Activated CD8-positive, alpha-beta T cell treated with anti-CD3 and anti-CD28 coated beads, Interleukin-2, amount 10 ng/mL, durations not matched to agents 7 days and 5 days (primary cell): ENCODE data around the gene ACAD8. TPM values are rescaled to one million over a fixed set of nuclear protein-coding genes. Genes with fewer than 3 reads are reported as not detected.

Source experiments
- ATAC-seq: fragments of 150-1000 bp; cut with Tn5 transposase; one replicate; pipeline ENCODE4 v1.10.0; 2021; ENCODE audit warnings: moderate library complexity
- CTCF ChIA-PET: fragments of 350-600 bp; sonication (Branson Sonifier 250); formaldehyde crosslinking; loops from one replicate; lab custom pipeline; 2021; ENCODE audit warnings: antibody characterized with exemption; lab: Charles Lee
- POLR2A ChIA-PET: fragments of 350-600 bp; sonication (Branson Sonifier 250); formaldehyde crosslinking; loops from one replicate; lab custom pipeline; 2021; ENCODE audit warnings: antibody characterized with exemption; lab: Charles Lee
- DNase-seq: peaks from one replicate; pipeline ENCODE4 v3.0.0-alpha.2; 2020
- H3K27ac Mint-ChIP-seq: one replicate; pipeline ENCODE4 v1.8.0; 2021; ENCODE audit warnings: mild to moderate bottlenecking, mixed read lengths
- H3K27me3 Mint-ChIP-seq: one replicate; pipeline ENCODE4 v1.8.0; 2021; ENCODE audit warnings: low read depth, mixed read lengths
- H3K36me3 Mint-ChIP-seq: one replicate; pipeline ENCODE4 v1.8.0; 2021; ENCODE audit warnings: low read depth, mixed read lengths
- H3K4me1 Mint-ChIP-seq: one replicate; pipeline ENCODE4 v1.8.0; 2021; ENCODE audit warnings: low read depth, mixed read lengths
- H3K4me3 Mint-ChIP-seq: one replicate; pipeline ENCODE4 v1.8.0; 2021; ENCODE audit warnings: mild to moderate bottlenecking, mixed read lengths
- H3K9me3 Mint-ChIP-seq: one replicate; pipeline ENCODE4 v1.8.0; 2022; ENCODE audit warnings: mixed read lengths; ENCODE audit not compliant: insufficient read depth
- total RNA-seq, 2 experiments: library from RNA; stranded (reverse); gene quantifications; one replicate each; pipeline ENCODE4 v1.2.3, GENCODE V29; 2021

The ACAD8 gene
- total RNA-seq, 2 experiments from 2014 or later = 20.7 to 21.1 TPM

DNA sequence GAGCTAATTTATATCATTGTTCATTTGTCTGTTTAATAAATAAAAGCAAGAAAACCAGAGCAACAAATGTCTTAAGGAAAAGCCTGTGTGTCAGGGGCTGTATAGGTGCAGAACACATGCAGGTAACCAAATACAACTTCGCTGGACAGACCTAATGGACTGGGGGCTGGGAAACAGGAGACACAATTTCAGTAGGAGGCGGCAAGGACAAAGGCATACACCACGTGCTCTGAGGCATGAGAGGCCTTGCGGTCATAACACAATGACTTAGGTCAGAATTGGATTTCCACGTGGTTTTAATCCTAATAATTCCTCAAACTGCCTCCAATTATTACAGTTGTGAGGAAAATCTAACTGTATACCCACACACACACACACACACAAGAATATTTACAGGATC lies 14.1 kb downstream of the ACAD8 start:
- H3K4me1 Mint-ChIP-seq = peaks cover 28% of the 10 kb centered on the region
- no peak overlapping the region for H3K4me3 Mint-ChIP-seq
- peaks cover 3% of the 10 kb centered on the region for H3K36me3 Mint-ChIP-seq
- ChIA-PET CTCF (interaction anchor here (7.6 kb wide), 1 partner anchor 7 kb away, joined by 94 read pairs; the partner anchor contains the start of gene GLB1L3), POLR2A (no interaction called here)
- H3K27me3 Mint-ChIP-seq = no peaks in the 10 kb centered on the region
- no peak for ATAC-seq
- no peak overlapping the region for H3K27ac Mint-ChIP-seq
- no peaks in the 10 kb centered on the region for H3K9me3 Mint-ChIP-seq
- no peak for DNase-seq

DNA sequence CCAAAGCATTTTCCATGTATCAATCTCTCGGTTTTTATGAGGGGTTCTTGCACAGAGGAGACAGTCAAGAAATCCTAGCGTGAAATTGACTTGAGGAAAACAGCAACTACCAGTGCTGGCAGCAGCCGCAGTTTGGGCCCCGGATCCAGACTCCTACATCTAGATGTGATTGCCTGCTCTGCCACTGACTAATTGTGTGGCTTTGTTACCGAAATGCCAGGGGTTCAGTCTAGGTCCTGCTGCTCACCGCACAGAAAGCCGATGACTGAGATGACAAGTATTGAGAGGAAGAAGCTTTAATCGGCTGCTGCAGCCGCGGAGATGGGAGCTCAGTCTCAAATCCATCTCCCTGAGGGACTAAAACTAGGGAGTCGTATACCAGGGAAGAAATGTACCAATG lies 14.6 kb downstream of the ACAD8 start:
- ChIA-PET CTCF (no interaction called here), POLR2A (no interaction called here)
- Mint-ChIP-seq H3K4me1 (peaks cover 33% of the 10 kb centered on the region), H3K4me3 (no peak overlapping the region), H3K27me3 (no peaks in the 10 kb centered on the region), H3K36me3 (peaks cover 3% of the 10 kb centered on the region), H3K9me3 (no peaks in the 10 kb centered on the region), H3K27ac (no peak overlapping the region)
- DNase-seq (no peak), ATAC-seq (no peak)

DNA sequence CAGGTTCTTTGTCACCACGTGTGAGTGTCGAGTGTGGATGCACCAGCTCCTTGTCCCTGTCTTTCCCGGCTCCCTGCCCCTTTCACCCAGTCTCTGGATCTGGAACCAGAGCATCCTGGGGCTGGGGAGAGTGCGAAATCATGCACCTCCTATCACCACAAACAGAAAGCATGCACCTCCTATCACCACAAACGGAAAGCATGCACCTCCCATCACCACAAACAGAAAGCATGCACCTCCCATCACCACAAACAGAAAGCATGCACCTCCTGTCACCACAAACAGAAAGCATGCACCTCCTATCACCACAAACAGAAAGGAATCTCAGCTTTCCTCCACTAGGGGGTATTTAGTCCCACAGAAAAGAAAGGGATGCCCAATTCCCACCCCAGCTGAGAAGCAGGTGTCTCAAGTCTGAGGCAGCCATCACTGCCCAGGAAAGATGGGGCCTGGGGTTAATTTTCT lies 16.9 kb downstream of the ACAD8 start:
- ChIA-PET CTCF (interaction anchor here (0.9 to 1.4 kb wide), 6 partner anchors 8 to 220 kb away, joined by 3 to 7 read pairs (median 3); partner anchors contain the start of gene NCAPD3), POLR2A (interaction anchor here (1.4 kb wide), 1 partner anchor 46 kb away, joined by 5 read pairs; the partner anchor contains the start of genes NCAPD3 and VPS26B)
- Mint-ChIP-seq H3K9me3 (no peaks in the 10 kb centered on the region), H3K27me3 (no peaks in the 10 kb centered on the region), H3K4me3 (no peak overlapping the region), H3K36me3 (peaks cover 1% of the 10 kb centered on the region), H3K27ac (peak overlapping the region; percentile 65), H3K4me1 (peaks cover 53% of the 10 kb centered on the region)
- DNase-seq (peak; percentile 49), ATAC-seq (peak; percentile 66)

DNA sequence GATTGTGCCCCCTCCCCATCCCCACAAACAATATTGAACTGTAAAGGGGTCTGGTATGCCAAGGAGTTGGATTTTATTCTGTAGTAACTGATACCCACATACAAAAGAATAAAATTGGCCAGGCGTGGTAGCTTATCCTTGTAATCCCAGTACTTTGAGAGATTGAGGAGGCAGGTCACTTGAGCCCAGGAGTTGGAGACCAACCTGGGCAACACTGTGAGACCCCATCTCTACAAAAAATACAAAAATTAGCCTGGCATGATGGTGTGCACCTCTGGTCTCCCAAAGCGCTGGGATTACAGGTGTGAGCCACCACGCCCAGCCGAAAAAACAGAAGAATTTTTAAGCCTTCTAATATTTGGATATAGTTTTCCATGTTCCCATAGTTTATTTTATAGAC lies 18.6 kb downstream of the ACAD8 start:
- ATAC-seq (no peak), DNase-seq (no peak)
- peaks cover 56% of the 10 kb centered on the region for H3K4me1 Mint-ChIP-seq
- no peaks in the 10 kb centered on the region for H3K36me3 Mint-ChIP-seq
- H3K27ac Mint-ChIP-seq = no peak overlapping the region
- no peaks in the 10 kb centered on the region for H3K27me3 Mint-ChIP-seq
- no peak overlapping the region for H3K4me3 Mint-ChIP-seq
- no peaks in the 10 kb centered on the region for H3K9me3 Mint-ChIP-seq
- POLR2A ChIA-PET = no interaction called here
- CTCF ChIA-PET = interaction anchor here (2.5 to 6.6 kb wide), 2 partner anchors 8 to 18 kb away, joined by 7 to 94 read pairs; partner anchors contain the start of genes ACAD8 and THYN1

DNA sequence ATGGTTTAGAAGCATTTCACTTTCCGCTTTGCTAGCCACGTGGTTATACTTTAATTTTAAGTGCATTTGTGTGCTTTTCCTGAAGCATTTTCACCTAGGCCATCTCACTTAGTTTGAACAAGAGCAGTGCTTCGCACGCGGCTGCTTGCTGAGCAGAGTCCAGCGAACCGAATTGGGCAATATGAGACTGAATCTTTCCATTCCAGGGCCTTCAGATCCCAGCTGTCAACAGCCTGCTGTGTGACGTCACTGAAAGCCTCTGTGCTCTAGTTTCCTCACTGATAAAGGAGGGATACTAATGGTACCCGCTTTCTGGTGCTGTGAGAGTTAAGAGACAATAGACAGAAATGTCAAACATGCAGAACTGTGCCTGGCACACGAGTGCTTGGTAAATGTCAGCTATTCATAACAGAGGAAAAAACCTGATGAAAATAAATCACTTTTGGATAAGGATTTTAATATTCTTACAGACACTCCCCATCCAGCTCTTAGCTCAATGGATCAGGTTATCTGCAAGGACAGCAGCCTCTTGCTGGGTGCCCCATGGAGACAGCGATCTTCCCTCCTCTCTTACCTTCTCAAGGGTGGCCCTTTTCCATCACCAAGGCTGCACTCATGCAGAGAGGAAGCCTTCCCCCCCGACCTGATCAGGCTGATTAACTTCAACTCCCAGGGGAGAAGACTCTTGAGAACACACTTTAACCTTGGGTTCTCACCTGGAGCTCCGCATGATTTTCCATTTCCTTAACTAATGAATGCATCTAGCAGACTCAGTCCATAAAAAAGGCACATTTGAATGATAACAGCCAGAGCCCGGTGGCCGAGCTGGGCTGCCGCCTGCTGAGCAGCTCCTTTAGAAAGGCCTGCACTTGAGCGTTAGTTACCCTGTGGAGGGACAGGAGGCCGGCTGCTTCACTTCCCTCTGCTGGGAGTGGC lies 19.3 kb downstream of the ACAD8 start:
- no peak overlapping the region for H3K4me3 Mint-ChIP-seq
- CTCF ChIA-PET = interaction anchor here (2.5 to 6.6 kb wide), 2 partner anchors 9 to 19 kb away, joined by 7 to 94 read pairs; partner anchors contain the start of genes ACAD8 and THYN1
- peaks cover 3% of the 10 kb centered on the region for H3K36me3 Mint-ChIP-seq
- H3K4me1 Mint-ChIP-seq = peaks cover 62% of the 10 kb centered on the region
- H3K9me3 Mint-ChIP-seq = no peaks in the 10 kb centered on the region
- DNase-seq (no peak), ATAC-seq (no peak)
- POLR2A ChIA-PET = interaction anchor here (1.3 to 4.3 kb wide), 2 partner anchors 16 to 48 kb away, joined by 3 to 32 read pairs; partner anchors contain the start of genes NCAPD3 and VPS26B
- peaks cover 3% of the 10 kb centered on the region for H3K27me3 Mint-ChIP-seq
- no peak overlapping the region for H3K27ac Mint-ChIP-seq

DNA sequence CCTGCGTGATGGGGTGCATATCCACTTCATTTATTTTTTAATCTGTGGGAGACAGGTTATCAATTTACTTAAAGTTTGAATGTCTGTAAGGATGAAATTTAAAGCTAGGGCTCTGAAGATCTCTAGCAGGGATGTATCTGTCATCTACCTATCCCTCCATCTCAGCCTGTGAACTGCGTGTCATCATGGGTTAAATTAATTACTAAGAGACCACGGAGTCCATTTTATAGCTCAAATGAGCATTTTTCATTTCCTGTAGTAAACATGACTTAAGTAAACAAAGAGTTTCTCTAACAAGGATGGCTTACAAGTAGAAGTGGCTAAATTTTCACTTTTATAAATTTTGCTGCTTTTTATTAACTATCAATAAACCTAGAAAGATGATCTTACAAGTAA lies 19.9 kb downstream of the ACAD8 start:
- H3K27me3 Mint-ChIP-seq = peaks cover 3% of the 10 kb centered on the region
- ATAC-seq = no peak
- peaks cover 3% of the 10 kb centered on the region for H3K9me3 Mint-ChIP-seq
- H3K27ac Mint-ChIP-seq = no peak overlapping the region
- peaks cover 62% of the 10 kb centered on the region for H3K4me1 Mint-ChIP-seq
- no peak overlapping the region for H3K4me3 Mint-ChIP-seq
- peaks cover 4% of the 10 kb centered on the region for H3K36me3 Mint-ChIP-seq
- ChIA-PET POLR2A (interaction anchor here (0.6 to 4.3 kb wide), 5 partner anchors 17 to 316 kb away, joined by 3 to 32 read pairs (median 4); partner anchors contain the start of genes NCAPD3 and VPS26B), CTCF (interaction anchor here (1.4 to 6.6 kb wide), 4 partner anchors 10 to 45 kb away, joined by 3 to 94 read pairs (median 7); partner anchors contain the start of genes ACAD8 and THYN1)
- no peak for DNase-seq

DNA sequence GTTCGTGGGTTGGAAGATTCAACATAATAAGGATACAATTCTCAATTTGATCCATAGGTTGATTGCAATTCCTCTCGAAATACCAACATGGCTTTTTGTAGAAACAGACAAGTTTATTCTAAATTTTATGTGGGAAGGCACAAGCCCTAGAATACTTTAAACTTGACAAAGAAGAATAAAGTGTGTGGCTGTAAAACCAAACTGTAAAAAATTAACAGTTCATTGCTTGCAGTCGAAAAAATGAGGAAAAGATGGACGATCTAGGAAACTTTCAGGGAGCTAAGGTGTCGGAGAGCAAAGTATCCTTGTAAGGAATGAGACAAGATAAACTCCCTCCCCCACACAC lies 21.8 kb downstream of the ACAD8 start:
- Mint-ChIP-seq H3K4me1 (peaks cover 57% of the 10 kb centered on the region), H3K27me3 (peaks cover 8% of the 10 kb centered on the region), H3K36me3 (peaks cover 9% of the 10 kb centered on the region), H3K9me3 (peaks cover 8% of the 10 kb centered on the region), H3K27ac (peak overlapping the region; percentile 96), H3K4me3 (peak overlapping the region; percentile 96)
- DNase-seq (no peak), ATAC-seq (no peak)
- CTCF ChIA-PET = interaction anchor here (0.7 to 6.6 kb wide), 8 partner anchors 12 to 67 kb away, joined by 3 to 94 read pairs (median 8); partner anchors contain the start of genes NCAPD3 and VPS26B
- POLR2A ChIA-PET = interaction anchor here (2.6 to 4.3 kb wide), 2 partner anchors 22 to 50 kb away, joined by 14 to 32 read pairs; partner anchors contain the start of genes ACAD8, NCAPD3, THYN1 and VPS26B

DNA sequence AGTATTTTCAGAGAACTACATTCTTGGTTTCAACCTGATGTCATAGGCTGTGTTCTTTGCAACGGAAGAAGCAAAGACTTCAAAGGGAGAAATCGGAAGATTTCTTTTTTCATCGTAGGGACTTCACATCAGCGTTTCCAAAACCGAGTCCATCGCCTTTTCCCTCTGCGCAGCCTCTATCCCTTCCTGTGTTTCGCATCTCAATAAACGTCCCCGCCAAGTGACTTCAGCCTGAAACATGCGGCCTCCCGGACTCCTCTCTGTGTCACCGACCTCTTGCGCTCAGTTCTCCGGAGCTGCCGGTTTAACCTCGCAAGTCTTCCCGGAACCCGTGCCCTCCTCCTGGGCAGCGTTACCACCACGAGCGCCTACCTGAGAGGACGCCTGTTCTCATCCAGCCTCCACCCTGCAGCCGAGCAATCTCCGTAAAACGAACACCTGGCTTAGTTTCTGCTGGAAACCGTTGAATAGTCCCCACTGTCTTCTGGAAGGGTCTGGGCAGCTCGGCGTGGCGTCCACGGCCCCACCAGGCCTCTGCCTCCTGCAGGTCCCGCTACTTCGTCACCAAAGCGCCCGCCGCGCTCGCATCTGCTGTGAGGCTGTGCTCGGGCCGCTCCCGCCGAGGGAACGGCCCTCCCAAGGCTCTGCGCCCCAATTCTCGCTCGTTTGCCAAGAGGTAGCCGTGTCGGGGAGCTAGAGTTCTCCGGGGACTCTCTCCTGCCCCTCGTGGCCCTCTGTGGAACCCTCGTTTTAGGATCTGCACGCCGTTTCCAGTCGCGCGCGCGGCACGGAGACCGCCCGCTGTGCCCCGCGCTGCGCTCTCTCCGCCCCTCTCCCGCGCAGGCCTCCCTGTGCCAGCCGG lies 22.4 kb downstream of the ACAD8 start, which contains the start of gene GLB1L3:
TSS of gene GLB1L3 (plus strand) at position 846 of the 862 bp plus-strand sequence. CDS start 362 bp downstream, outside the sequence.
- ChIA-PET CTCF (interaction anchor here (0.7 to 6.6 kb wide), 17 partner anchors 12 to 247 kb away, joined by 3 to 94 read pairs (median 4); partner anchors contain the start of genes ACAD8, NCAPD3, THYN1 and VPS26B), POLR2A (interaction anchor here (0.7 to 4.3 kb wide), 4 partner anchors 14 to 51 kb away, joined by 3 to 32 read pairs (median 9); partner anchors contain the start of genes ACAD8, NCAPD3, THYN1 and VPS26B)
- peak; percentile 94 for ATAC-seq
- Mint-ChIP-seq H3K4me3 (peak within 1 kb of the TSS; percentile 96), H3K4me1 (peaks cover 51% of the 10 kb centered on the region), H3K9me3 (peaks cover 8% of the 10 kb centered on the region), H3K27ac (peak within 1 kb of the TSS; percentile 96), H3K27me3 (peaks cover 8% of the 10 kb centered on the region), H3K36me3 (peaks cover 9% of the 10 kb centered on the region)
- peak; percentile 90 for DNase-seq

DNA sequence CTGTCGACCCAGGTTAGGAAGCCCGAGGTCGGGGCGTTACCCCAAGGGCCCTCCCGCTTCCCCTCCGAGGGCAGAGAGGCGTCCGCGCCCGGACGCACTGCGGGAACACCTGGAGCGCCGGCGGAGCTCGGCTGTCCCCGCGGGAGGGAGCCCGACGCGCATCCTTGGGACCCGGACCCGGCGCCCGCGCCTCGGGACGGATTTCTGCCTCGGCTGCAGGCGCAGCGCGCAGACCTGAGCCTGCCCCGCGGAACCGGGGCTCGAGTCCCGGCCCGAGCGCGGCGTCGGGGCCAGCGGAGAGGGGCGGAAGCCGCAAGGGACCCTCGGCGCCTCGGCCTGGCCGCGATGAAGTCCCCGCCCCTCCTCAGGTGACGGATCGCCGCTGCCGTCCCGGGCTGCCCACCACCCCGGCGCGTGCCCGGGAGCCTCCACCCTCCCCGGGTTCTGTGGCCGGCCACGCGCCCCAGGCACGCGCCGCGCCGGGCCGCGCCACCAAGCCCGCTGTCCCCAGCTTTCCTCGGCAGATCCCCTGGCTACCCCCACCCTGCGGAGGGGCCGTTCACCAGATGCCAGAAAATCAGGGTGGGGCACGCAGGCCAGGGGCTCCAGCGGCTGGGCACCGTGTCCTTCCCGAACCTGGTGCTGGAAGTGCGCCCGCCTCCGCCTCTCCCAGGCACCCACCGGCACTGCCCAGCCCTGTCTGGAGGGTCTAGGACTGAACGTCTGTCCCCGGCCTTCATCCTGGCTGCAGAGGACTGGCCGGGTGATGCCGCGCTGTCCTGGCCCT lies 23.2 kb downstream of the ACAD8 start:
- POLR2A ChIA-PET = interaction anchor here (0.7 to 4.3 kb wide), 5 partner anchors 15 to 52 kb away, joined by 3 to 32 read pairs (median 4); partner anchors contain the start of genes ACAD8, NCAPD3, THYN1 and VPS26B

More for the DNA sequence above, 23.2 kb downstream of the ACAD8 start:
- Mint-ChIP-seq H3K27me3 (peaks cover 8% of the 10 kb centered on the region), H3K27ac (peak overlapping the region; percentile 96), H3K36me3 (peaks cover 9% of the 10 kb centered on the region), H3K9me3 (peaks cover 8% of the 10 kb centered on the region), H3K4me1 (peaks cover 43% of the 10 kb centered on the region), H3K4me3 (peak overlapping the region; percentile 96)
- ATAC-seq (peak; percentile 15), DNase-seq (no peak)
- CTCF ChIA-PET = interaction anchor here (1.0 to 6.6 kb wide), 13 partner anchors 13 to 248 kb away, joined by 3 to 94 read pairs (median 4); partner anchors contain the start of genes ACAD8, NCAPD3, THYN1 and VPS26B
